HCT116 (cell line): ENCODE measurements around the gene C6orf62. TPM values are rescaled to one million over a fixed set of nuclear protein-coding genes. Genes with fewer than 3 reads are reported as not detected.

ENCODE experiments used
- ATAC-seq: fragments of 200-7000 bp; cut with Tn5 transposase; 2 replicates; pipeline ENCODE4 v1.9.1; 2020; ENCODE audit warnings: mild to moderate bottlenecking, moderate library complexity
- BruUV-seq: library from RNA; stranded (reverse); fragments of 400-500 nt; replicated peaks from 2 replicates; lab custom pipeline; 2021; lab: Mats Ljungman, UMichigan
- CTCF ChIA-PET: fragments of 300-600 bp; sonication (Branson Sonifier 250); formaldehyde crosslinking; loops from one replicate; lab custom pipeline; 2021; ENCODE audit warnings: antibody characterized with exemption; lab: Charles Lee
- POLR2A ChIA-PET: fragments of 300-600, 350-600 bp; sonication (Branson Sonifier 250); formaldehyde crosslinking; loops from one replicate; lab custom pipeline; 2021; ENCODE audit warnings: antibody characterized with exemption; lab: Charles Lee
- RAD21 ChIA-PET, 2 experiments: fragments of 300-600 bp; sonication (Branson Sonifier 250); formaldehyde crosslinking; loops; one replicate each; lab custom pipeline; 2023; ENCODE audit warnings: low total read pairs in 2 of 2; ENCODE audit not compliant: uncharacterized antibody in 2 of 2, unreplicated experiment in 2 of 2, low non-redundant PET in 1 of 2; lab: Charles Lee
- DNase-seq: peaks from one replicate; pipeline ENCODE4 v3.0.0-alpha.2; 2010; ENCODE audit warnings: low read depth, low spot score
- H2AFZ ChIP-seq: fragments of 200-600 bp; shearing (Covaris generic), sonication (generic); 2 replicates; pipeline ENCODE4 v1.6.1; 2017; ENCODE audit warnings: low read depth, mixed run types, mixed read lengths, antibody characterized with exemption, low read length; ENCODE audit not compliant: poor library complexity, severe bottlenecking
- H3K27ac ChIP-seq: 2 replicates; pipeline ENCODE4 v1.5.1; 2012; ENCODE audit warnings: low read depth, low read length
- H3K27me3 ChIP-seq: fragments of 200-600 bp; sonication (generic); 2 replicates; pipeline ENCODE4 v1.6.1; 2016; ENCODE audit warnings: mixed run types, low read length, mixed read lengths; ENCODE audit not compliant: insufficient read depth
- H3K36me3 ChIP-seq, 2 experiments: fragments of 200-500 bp in 1 of 2; fragments of 200-600 bp in 1 of 2; sonication (Bioruptor generic) in 1 of 2; sonication (generic) in 1 of 2; 2 replicates each; pipeline versions ENCODE4 v1.5.1 to v1.6.1; 2014 to 2016; ENCODE audit warnings: low read length in 2 of 2, inconsistent platforms in 1 of 2, mixed read lengths in 1 of 2, mixed run types in 1 of 2; ENCODE audit not compliant: insufficient read depth in 2 of 2, control insufficient read depth in 1 of 2
- H3K4me1 ChIP-seq, 2 experiments: fragments of 200-600 bp in 1 of 2; sonication (generic) in 1 of 2; 2 replicates each; pipeline versions ENCODE4 v1.5.1 to v1.6.1; 2012 to 2017; ENCODE audit warnings: low read length in 2 of 2, inconsistent platforms in 1 of 2, mild to moderate bottlenecking in 1 of 2, mixed read lengths in 1 of 2, mixed run types in 1 of 2, moderate library complexity in 1 of 2; ENCODE audit not compliant: insufficient read depth in 2 of 2, control insufficient read depth in 1 of 2
- H3K4me2 ChIP-seq: fragments of 200-600 bp; sonication (generic); 2 replicates; pipeline ENCODE4 v1.6.1; 2017; ENCODE audit warnings: mixed run types, low read length, mixed read lengths
- H3K4me3 ChIP-seq, 2 experiments: fragments of 200-600 bp in 1 of 2; sonication (generic) in 1 of 2; replicated peaks in 1 of 2; 2 replicates each; pipeline ENCODE4 v1.5.1; 2011 to 2016; ENCODE audit warnings: low read length in 2 of 2, control low read depth in 1 of 2, low read depth in 1 of 2, mild to moderate bottlenecking in 1 of 2, mixed read lengths in 1 of 2, mixed run types in 1 of 2
- H3K79me2 ChIP-seq: fragments of 200-600 bp; sonication (generic); 2 replicates; pipeline ENCODE4 v1.6.1; 2017; ENCODE audit warnings: mild to moderate bottlenecking, mixed run types, low read length, moderate library complexity, mixed read lengths; ENCODE audit not compliant: insufficient read depth
- H3K9ac ChIP-seq: fragments of 200-600 bp; sonication (generic); 2 replicates; pipeline ENCODE4 v1.6.1; 2016; ENCODE audit warnings: low read length, mixed read lengths
- H3K9me2 ChIP-seq: fragments of 200-600 bp; sonication (generic), shearing (Covaris generic); 2 replicates; pipeline ENCODE4 v1.6.1; 2017; ENCODE audit warnings: mixed run types, mild to moderate bottlenecking, moderate library complexity; ENCODE audit not compliant: insufficient read depth
- H3K9me3 ChIP-seq, 2 experiments: fragments of 200-500 bp in 1 of 2; fragments of 200-600 bp in 1 of 2; sonication (Bioruptor generic) in 1 of 2; sonication (generic) in 1 of 2; 2 replicates each; pipeline ENCODE4 v1.6.1; 2014 to 2017; ENCODE audit warnings: low read length in 2 of 2, mixed read lengths in 2 of 2, inconsistent platforms in 1 of 2, low read depth in 1 of 2, mild to moderate bottlenecking in 1 of 2, mixed run types in 1 of 2, moderate library complexity in 1 of 2; ENCODE audit not compliant: control insufficient read depth in 1 of 2, insufficient read depth in 1 of 2
- H4K20me1 ChIP-seq: fragments of 200-600 bp; sonication (generic), shearing (Covaris generic); 2 replicates; pipeline ENCODE4 v1.6.1; 2017; ENCODE audit warnings: mixed run types, mild to moderate bottlenecking, moderate library complexity; ENCODE audit not compliant: insufficient read depth
- CEBPB ChIP-seq: IDR thresholded peaks from 2 replicates; pipeline ENCODE4 v1.6.1; 2012; ENCODE audit warnings: low read depth
- EGR1 ChIP-seq: IDR thresholded peaks from 2 replicates; pipeline ENCODE4 v1.6.1; 2012; ENCODE audit warnings: low read depth
- ELF1 ChIP-seq: IDR thresholded peaks from 2 replicates; pipeline ENCODE4 v1.6.1; 2012; ENCODE audit warnings: low read depth, borderline replicate concordance
- FOSL1 ChIP-seq: IDR thresholded peaks from 2 replicates; pipeline ENCODE4 v1.6.1; 2012; ENCODE audit warnings: low read depth
- POLR2A ChIP-seq: IDR thresholded peaks from 2 replicates; pipeline ENCODE4 v1.7.0; 2011; ENCODE audit warnings: borderline replicate concordance; ENCODE audit not compliant: insufficient read depth, insufficient read length; ENCODE audit errors: extremely low read depth
- POLR2AphosphoS5 ChIP-seq: IDR thresholded peaks from 2 replicates; pipeline ENCODE4 v1.6.1; 2011; ENCODE audit warnings: mild to moderate bottlenecking, low read depth, low read length, moderate library complexity
- RAD21 ChIP-seq: IDR thresholded peaks from 2 replicates; pipeline ENCODE4 v1.6.1; 2012; ENCODE audit warnings: low read depth, mild to moderate bottlenecking
- SRF ChIP-seq: IDR thresholded peaks from 2 replicates; pipeline ENCODE4 v1.6.1; 2012; ENCODE audit warnings: low read depth
- ZNF274 ChIP-seq: fragments of 200-500 bp; sonication (Bioruptor generic); IDR thresholded peaks from 2 replicates; pipeline ENCODE4 v1.6.1; 2014; ENCODE audit warnings: mild to moderate bottlenecking, low read depth, low read length, inconsistent platforms
- intact Hi-C: fragments of 100-400 bp; cut with micrococcal nuclease; formaldehyde crosslinking; loops from 2 replicates; pipeline ENCODE4 v1.10.0; 2022
- total RNA-seq: library from RNA; stranded (reverse); gene quantifications from one replicate; pipeline ENCODE4 v1.2.1, GENCODE V29; 2021; ENCODE audit not compliant: unreplicated experiment
- TF ChIP-seq, protein P1 (sequence below): IDR thresholded peaks from 2 replicates; pipeline ENCODE4 v1.6.1; 2011; ENCODE audit warnings: mild to moderate bottlenecking, low read length, moderate library complexity; ENCODE audit not compliant: insufficient replicate concordance; ENCODE audit errors: extremely low read depth

C6orf62 gene
- total RNA-seq, 1 experiment from 2014 or later: 103 TPM

DNA sequence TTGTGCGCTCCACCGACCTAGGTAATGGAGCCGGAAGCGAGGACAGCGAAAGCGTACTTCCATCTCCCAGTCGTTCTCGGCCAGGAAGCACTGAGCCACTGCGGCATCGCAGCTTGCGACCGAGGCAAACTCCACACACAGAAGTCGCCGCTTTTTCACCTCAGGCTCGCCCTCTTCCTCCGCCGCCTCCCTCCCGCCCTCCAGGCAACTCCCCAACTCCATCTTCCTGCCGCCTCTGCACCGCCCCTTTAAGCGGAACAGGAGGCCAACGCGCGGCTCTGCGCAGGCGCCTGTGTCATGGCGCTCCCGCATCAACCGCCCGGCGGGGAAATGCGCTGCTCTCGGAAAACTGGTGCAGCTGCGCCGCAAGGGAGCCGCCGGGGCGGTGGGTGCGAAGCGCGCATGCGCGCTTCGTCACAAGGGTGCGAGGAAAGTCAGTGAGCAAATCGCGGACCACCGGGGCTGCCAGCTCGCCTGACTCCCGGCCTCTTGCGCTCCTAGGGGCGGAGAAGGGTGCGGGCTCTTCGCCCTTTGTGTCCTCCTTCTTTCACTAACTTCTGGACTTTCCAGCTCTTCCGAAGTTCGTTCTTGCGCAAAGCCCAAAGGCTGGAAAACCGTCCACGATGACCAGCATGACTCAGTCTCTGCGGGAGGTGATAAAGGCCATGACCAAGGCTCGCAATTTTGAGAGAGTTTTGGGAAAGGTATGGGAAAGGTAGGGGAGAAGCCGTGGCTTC lies 52.1 kb downstream of the C6orf62 start, which contains the start of the genes ACOT13 and TDP2 (continued):
- TF ChIP-seq RAD21: 0 out of 2 replicates have a peak, but pooled peaks have one; percentile 20
- TF ChIP-seq ZNF274: no peak
- peak; percentile 49; the same call in 1 of the 2 replicates for TF ChIP-seq CEBPB
- TF ChIP-seq ELF1: peak; percentile 54; the same call in 1 of the 2 replicates
- TF ChIP-seq SRF: peak; percentile 51; the same call in 1 of the 2 replicates

GRCh38 chr6:24666097-24666640 lies 52.8 kb downstream of the C6orf62 start:
- CTCF ChIA-PET: interaction anchor here (0.9 to 2.1 kb wide), 2 partner anchors 80 to 85 kb away, joined by 3 to 13 read pairs; no protein-coding TSS in a partner anchor

More at GRCh38 chr6:24666097-24666640, 52.8 kb downstream of the C6orf62 start:
- ChIA-PET RAD21 (no interaction called here), POLR2A (interaction anchor here (0.5 kb wide), 1 partner anchor 41 kb away, joined by 3 read pairs; no protein-coding TSS in a partner anchor)
- intact Hi-C loops: no loop called here
- peaks cover 9 to 11% of the 10 kb centered on the region in 2 experiments; a peak in 2 of 4 replicates for H3K36me3 ChIP-seq
- BruUV-seq: TSS peak; percentile 73
- H3K9me3 ChIP-seq: no peaks in the 10 kb centered on the region
- peaks cover 7 to 16% of the 10 kb centered on the region in 2 experiments; a peak in 3 of 4 replicates for H3K4me1 ChIP-seq
- no peaks in the 10 kb centered on the region for H4K20me1 ChIP-seq
- TF ChIP-seq, protein P1, sequence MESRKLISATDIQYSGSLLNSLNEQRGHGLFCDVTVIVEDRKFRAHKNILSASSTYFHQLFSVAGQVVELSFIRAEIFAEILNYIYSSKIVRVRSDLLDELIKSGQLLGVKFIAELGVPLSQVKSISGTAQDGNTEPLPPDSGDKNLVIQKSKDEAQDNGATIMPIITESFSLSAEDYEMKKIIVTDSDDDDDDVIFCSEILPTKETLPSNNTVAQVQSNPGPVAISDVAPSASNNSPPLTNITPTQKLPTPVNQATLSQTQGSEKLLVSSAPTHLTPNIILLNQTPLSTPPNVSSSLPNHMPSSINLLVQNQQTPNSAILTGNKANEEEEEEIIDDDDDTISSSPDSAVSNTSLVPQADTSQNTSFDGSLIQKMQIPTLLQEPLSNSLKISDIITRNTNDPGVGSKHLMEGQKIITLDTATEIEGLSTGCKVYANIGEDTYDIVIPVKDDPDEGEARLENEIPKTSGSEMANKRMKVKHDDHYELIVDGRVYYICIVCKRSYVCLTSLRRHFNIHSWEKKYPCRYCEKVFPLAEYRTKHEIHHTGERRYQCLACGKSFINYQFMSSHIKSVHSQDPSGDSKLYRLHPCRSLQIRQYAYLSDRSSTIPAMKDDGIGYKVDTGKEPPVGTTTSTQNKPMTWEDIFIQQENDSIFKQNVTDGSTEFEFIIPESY: no peak
- TF ChIP-seq ELF1 (no peak), FOSL1 (no peak), ZNF274 (no peak), CEBPB (no peak), EGR1 (no peak), POLR2A (no peak), RAD21 (no peak), POLR2AphosphoS5 (no peak)
- no peak for DNase-seq
- peak overlapping the region; percentile 77 for H3K27ac ChIP-seq
- no peaks in the 10 kb centered on the region for H3K9me2 ChIP-seq
- peak overlapping the region; percentile 91 to 97 for H3K4me3 ChIP-seq
- H3K79me2 ChIP-seq: peaks cover 37% of the 10 kb centered on the region
- H3K9ac ChIP-seq: peak overlapping the region; percentile 88
- peak overlapping the region; percentile 84 for H3K4me2 ChIP-seq
- H2AFZ ChIP-seq: peak overlapping the region; percentile 23
- no peaks in the 10 kb centered on the region for H3K27me3 ChIP-seq
- ATAC-seq: peak; percentile 46
